Activated naive CD8-positive, alpha-beta T cell treated with anti-CD3 and anti-CD28 coated beads for 36 hours (primary cell): ENCODE data around the gene DPEP2NB. TPM values are rescaled to one million over a fixed set of nuclear protein-coding genes. Genes with fewer than 3 reads are reported as not detected.
"Not testable (repeated sequence)": the region's sequence is repeated elsewhere in the genome, so short reads cannot be mapped to it uniquely, and the experiment has no call there.

Experiments
- DNase-seq: peaks from one replicate; pipeline ENCODE4 v3.0.0; 2021
- H3K27ac Mint-ChIP-seq: one replicate; pipeline ENCODE4 v1.8.0; 2022; ENCODE audit warnings: mild to moderate bottlenecking, moderate library complexity, mixed read lengths
- H3K27me3 Mint-ChIP-seq: one replicate; pipeline ENCODE4 v1.8.0; 2022; ENCODE audit warnings: mild to moderate bottlenecking, mixed read lengths
- H3K36me3 Mint-ChIP-seq: one replicate; pipeline ENCODE4 v1.8.0; 2021; ENCODE audit warnings: mild to moderate bottlenecking, mixed read lengths
- H3K4me1 Mint-ChIP-seq: one replicate; pipeline ENCODE4 v1.8.0; 2021; ENCODE audit warnings: mixed read lengths
- H3K4me3 Mint-ChIP-seq: one replicate; pipeline ENCODE4 v1.8.0; 2022; ENCODE audit warnings: mild to moderate bottlenecking, moderate library complexity, mixed read lengths
- H3K9me3 Mint-ChIP-seq: one replicate; pipeline ENCODE4 v1.8.0; 2022; ENCODE audit warnings: mixed read lengths
- total RNA-seq, 2 experiments: library from RNA; stranded (reverse); gene quantifications; one replicate each; pipeline ENCODE4 v1.2.3, GENCODE V29; 2021

DPEP2NB gene
- total RNA-seq, 2 experiments from 2014 or later = not detected

DNA sequence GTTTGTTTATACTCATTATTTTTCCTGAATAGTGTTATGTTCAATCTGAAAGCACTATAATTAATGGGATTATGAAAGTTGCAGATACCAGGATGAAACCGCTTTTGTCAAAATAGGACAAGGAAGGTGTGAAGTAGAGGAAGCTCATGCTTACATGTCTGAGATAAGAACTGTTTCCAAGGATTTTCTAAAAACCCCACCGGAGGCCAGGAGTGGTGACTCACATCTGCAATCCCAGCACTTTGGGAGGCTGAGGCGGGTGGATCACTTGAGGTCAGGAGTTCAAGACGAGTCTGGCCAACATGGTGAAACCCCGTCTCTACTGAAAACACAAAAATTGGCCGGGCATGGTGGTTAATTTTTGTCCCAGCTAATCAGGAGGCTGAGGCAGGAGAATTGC is 14.4 kb upstream of the DPEP2NB start:
- not testable (repeated sequence) for H3K9me3 Mint-ChIP-seq, H3K27ac Mint-ChIP-seq

GRCh38 chr16:68028996-68029395 is 13.3 kb upstream of the DPEP2NB start:
- no peak for DNase-seq
- H3K4me3 Mint-ChIP-seq = no peak overlapping the region
- H3K27me3 Mint-ChIP-seq = no peaks in the 10 kb centered on the region
- no peaks in the 10 kb centered on the region for H3K9me3 Mint-ChIP-seq
- peaks cover 29% of the 10 kb centered on the region for H3K36me3 Mint-ChIP-seq
- peaks cover 16% of the 10 kb centered on the region for H3K4me1 Mint-ChIP-seq
- H3K27ac Mint-ChIP-seq = no peak overlapping the region

More for the DNA sequence above, 14.4 kb upstream of the DPEP2NB start:
- not testable (repeated sequence) for H3K4me3 Mint-ChIP-seq, DNase-seq, H3K4me1 Mint-ChIP-seq, H3K27me3 Mint-ChIP-seq
- H3K36me3 Mint-ChIP-seq = peaks cover 29% of the 10 kb centered on the region

GRCh38 chr16:68022728-68023537 is 7.2 kb upstream of the DPEP2NB start, which contains the start of the genes DDX28 and DUS2:
Gene DDX28, minus strand, starts transcription at chr16:68023232. Its CDS starts 30 bp downstream, at chr16:68023202.
Gene DUS2, plus strand, starts transcription at chr16:68023284. Its CDS starts 14,740 bp downstream, at chr16:68038024.
- Mint-ChIP-seq H3K27me3 (no peaks in the 10 kb centered on the region), H3K4me3 (peak within 1 kb of the TSS; percentile 99), H3K36me3 (peaks cover 45% of the 10 kb centered on the region), H3K9me3 (no peaks in the 10 kb centered on the region), H3K27ac (peak within 1 kb of the TSS; percentile 99), H3K4me1 (peaks cover 29% of the 10 kb centered on the region)
- DNase-seq = peak; percentile 93

- DNase-seq = no peak
- no peaks in the 10 kb centered on the region for H3K9me3 Mint-ChIP-seq
- no peaks in the 10 kb centered on the region for H3K27me3 Mint-ChIP-seq
- H3K36me3 Mint-ChIP-seq = peaks cover 38% of the 10 kb centered on the region
- H3K4me3 Mint-ChIP-seq = peak overlapping the region; percentile 99
- peaks cover 29% of the 10 kb centered on the region for H3K4me1 Mint-ChIP-seq
- peak overlapping the region; percentile 99 for H3K27ac Mint-ChIP-seq
These were observed 6.6 kb upstream of the DPEP2NB start for GRCh38 chr16:68022278-68022727.

GRCh38 chr16:68021490-68021889 is 5.8 kb upstream of the DPEP2NB start:
- peaks cover 32% of the 10 kb centered on the region for H3K36me3 Mint-ChIP-seq
- no peaks in the 10 kb centered on the region for H3K27me3 Mint-ChIP-seq
- no peaks in the 10 kb centered on the region for H3K9me3 Mint-ChIP-seq
- H3K4me1 Mint-ChIP-seq = peaks cover 29% of the 10 kb centered on the region
- no peak for DNase-seq
- peak overlapping the region; percentile 99 for H3K27ac Mint-ChIP-seq
- peak overlapping the region; percentile 99 for H3K4me3 Mint-ChIP-seq

DNA sequence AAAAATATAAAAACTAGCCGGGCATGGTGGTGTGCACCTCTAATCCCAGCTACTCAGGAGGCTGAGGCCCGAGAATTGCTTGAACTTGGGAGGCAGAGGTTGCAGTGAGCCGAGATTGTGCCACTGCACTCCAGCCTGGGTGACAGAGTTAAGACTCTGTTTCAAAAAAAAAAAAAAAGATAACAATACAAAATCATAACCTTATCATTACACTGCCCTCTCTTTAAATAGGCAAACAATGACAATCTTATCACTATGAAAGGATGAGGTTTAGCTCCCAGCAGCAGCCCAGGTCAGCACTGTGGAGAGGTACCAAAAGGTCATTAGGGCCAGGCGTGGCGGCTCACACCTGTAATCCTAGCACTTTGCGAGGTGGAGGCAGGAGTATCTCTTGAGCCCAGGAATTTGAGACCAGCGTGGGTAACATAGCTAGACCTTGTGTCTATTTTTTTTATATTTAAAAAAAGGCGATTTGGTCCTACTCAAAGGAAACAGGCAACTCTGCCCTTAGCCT is 3.5 kb upstream of the DPEP2NB start:
- no peak overlapping the region for H3K4me3 Mint-ChIP-seq
- H3K4me1 Mint-ChIP-seq = peaks cover 24% of the 10 kb centered on the region
- no peak for DNase-seq
- no peaks in the 10 kb centered on the region for H3K9me3 Mint-ChIP-seq
- H3K27me3 Mint-ChIP-seq = no peaks in the 10 kb centered on the region
- no peak overlapping the region for H3K27ac Mint-ChIP-seq
- H3K36me3 Mint-ChIP-seq = peaks cover 25% of the 10 kb centered on the region

GRCh38 chr16:68013440-68013839 is 2.3 kb downstream of the DPEP2NB start:
- no peak for DNase-seq
- peak overlapping the region; percentile 57 for H3K27ac Mint-ChIP-seq
- H3K9me3 Mint-ChIP-seq = no peaks in the 10 kb centered on the region
- no peaks in the 10 kb centered on the region for H3K36me3 Mint-ChIP-seq
- no peaks in the 10 kb centered on the region for H3K27me3 Mint-ChIP-seq
- H3K4me3 Mint-ChIP-seq = no peak overlapping the region
- peaks cover 11% of the 10 kb centered on the region for H3K4me1 Mint-ChIP-seq

DNA sequence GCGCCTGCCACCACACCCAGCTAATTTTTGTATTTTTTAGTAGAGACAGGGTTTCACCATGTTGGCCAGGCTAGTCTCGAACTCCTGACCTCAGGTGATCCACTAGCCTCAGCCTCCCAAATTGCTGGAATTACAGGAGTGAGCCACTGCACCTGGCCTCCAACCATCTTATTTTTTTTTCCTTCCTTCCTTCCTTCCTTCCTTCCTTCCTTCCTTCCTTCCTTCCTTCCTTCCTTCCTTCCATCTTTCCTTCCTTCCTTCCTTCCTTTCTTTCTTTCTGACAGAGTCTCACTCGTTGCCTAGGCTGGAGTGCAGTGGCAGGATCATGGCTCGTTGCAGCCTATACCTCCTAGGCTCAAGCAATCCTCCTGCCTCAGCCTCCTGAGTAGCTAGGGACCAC is 5.8 kb downstream of the DPEP2NB start:
- not testable (repeated sequence) for H3K27me3 Mint-ChIP-seq, H3K4me3 Mint-ChIP-seq, H3K27ac Mint-ChIP-seq, H3K9me3 Mint-ChIP-seq, H3K36me3 Mint-ChIP-seq, DNase-seq
- peaks cover 21% of the 10 kb centered on the region for H3K4me1 Mint-ChIP-seq

DNA sequence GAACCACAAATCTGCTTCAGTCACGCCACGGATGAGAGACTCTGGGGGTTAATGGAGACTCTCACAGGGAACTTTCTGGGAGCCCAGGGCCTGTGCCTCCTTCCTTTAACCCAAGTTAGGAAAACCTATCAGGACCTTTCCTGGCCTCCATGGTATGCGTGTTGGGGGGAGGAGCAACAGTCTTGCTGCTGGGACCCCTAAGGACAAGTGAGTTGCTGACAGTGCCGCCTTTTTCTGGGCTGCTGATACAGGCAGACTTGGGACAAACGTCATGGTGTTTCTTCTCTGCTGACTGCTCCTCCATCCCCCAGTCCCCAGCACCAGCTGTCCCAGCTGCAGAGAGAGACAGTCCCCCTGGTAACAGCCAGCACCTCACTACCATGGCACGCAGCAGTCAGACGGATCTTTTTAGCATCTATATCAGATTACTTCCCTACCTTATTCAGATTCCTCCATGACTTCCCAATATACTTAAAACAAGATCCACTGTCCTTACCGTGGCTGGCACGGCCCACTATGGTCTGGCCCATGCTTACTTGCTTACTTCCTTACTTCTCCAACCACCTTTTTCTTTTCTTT is 6.5 kb downstream of the DPEP2NB start:
- Mint-ChIP-seq H3K4me3 (no peak overlapping the region), H3K4me1 (peaks cover 18% of the 10 kb centered on the region), H3K36me3 (no peaks in the 10 kb centered on the region), H3K27ac (no peak overlapping the region), H3K9me3 (no peaks in the 10 kb centered on the region), H3K27me3 (no peaks in the 10 kb centered on the region)
- no peak for DNase-seq

DNA sequence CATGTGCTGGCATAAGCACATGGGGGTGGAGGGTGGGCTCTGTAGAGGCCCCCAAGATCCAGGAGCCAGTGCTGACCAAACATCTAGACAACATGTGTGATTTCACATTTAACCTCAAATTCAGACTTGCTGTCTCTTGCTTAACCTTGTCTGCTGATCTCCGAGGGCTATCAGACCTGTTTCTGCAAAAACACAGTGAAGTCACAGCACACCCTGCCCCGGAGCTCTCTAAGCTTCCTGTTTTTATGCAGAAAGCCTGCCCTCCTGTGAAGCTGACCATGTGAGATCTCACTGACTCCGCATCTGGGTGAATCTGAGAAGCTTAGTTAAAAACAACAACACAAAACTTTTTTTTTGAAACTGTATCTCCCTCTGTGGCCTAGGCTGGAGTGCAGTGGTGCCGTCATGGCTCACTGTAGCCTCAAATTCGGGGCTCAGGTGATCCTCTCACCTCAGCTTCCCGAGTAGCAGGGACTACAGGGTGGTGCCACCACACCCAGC is 9.9 kb downstream of the DPEP2NB start:
- no peak for DNase-seq
- H3K27ac Mint-ChIP-seq = peak overlapping the region; percentile 81
- no peaks in the 10 kb centered on the region for H3K27me3 Mint-ChIP-seq
- H3K4me1 Mint-ChIP-seq = peaks cover 9% of the 10 kb centered on the region
- peak overlapping the region; percentile 22 for H3K4me3 Mint-ChIP-seq
- no peaks in the 10 kb centered on the region for H3K36me3 Mint-ChIP-seq
- H3K9me3 Mint-ChIP-seq = no peaks in the 10 kb centered on the region

- Mint-ChIP-seq H3K4me1 (peaks cover 13% of the 10 kb centered on the region), H3K36me3 (no peaks in the 10 kb centered on the region), H3K27ac (peak overlapping the region; percentile 81), H3K27me3 (no peaks in the 10 kb centered on the region), H3K4me3 (no peak overlapping the region), H3K9me3 (no peaks in the 10 kb centered on the region)
- no peak for DNase-seq
These were observed 10.5 kb downstream of the DPEP2NB start for GRCh38 chr16:68005211-68005610.

GRCh38 chr16:68003031-68003430 is 12.7 kb downstream of the DPEP2NB start:
- DNase-seq = no peak
- Mint-ChIP-seq H3K27me3 (no peaks in the 10 kb centered on the region), H3K4me3 (no peak overlapping the region), H3K36me3 (peaks cover 4% of the 10 kb centered on the region), H3K4me1 (peaks cover 31% of the 10 kb centered on the region), H3K27ac (no peak overlapping the region), H3K9me3 (peaks cover 1% of the 10 kb centered on the region)

DNA sequence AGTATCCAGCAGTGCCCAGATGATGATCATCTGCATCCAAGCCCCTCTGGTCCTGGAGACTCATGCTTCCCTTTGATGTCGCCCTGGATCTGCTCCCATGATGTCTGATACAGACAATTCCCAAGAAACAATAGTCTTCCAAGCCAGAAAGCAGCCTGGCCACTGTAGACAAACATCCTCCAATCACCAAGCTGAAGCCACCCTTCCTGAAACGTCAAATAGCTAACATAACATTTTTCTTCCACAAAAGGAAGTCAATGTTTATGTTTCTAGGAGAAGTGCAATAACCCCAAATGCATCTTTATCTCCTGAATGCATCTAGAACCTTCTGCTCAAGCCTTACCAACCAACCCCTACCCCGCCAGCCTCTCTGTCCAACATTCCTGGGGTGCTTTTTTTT is 15.3 kb downstream of the DPEP2NB start:
- Mint-ChIP-seq H3K4me3 (no peak overlapping the region), H3K4me1 (peaks cover 35% of the 10 kb centered on the region)
- no peak for DNase-seq

GRCh38 chr16:67999985-68000384 is 15.7 kb downstream of the DPEP2NB start:
- H3K27ac Mint-ChIP-seq = peak overlapping the region; percentile 88
- H3K9me3 Mint-ChIP-seq = peaks cover 1% of the 10 kb centered on the region
- no peaks in the 10 kb centered on the region for H3K27me3 Mint-ChIP-seq
- peaks cover 12% of the 10 kb centered on the region for H3K36me3 Mint-ChIP-seq
- DNase-seq = no peak
- peak overlapping the region; percentile 76 for H3K4me3 Mint-ChIP-seq
- H3K4me1 Mint-ChIP-seq = peaks cover 38% of the 10 kb centered on the region

More for the DNA sequence above, 15.3 kb downstream of the DPEP2NB start:
- Mint-ChIP-seq H3K27ac (peak overlapping the region; percentile 12), H3K36me3 (peaks cover 11% of the 10 kb centered on the region), H3K9me3 (peaks cover 1% of the 10 kb centered on the region), H3K27me3 (no peaks in the 10 kb centered on the region)
